HG03196 (cell line): Measurements from ENCODE around the gene SNX30.

Source experiments
- ATAC-seq: cut with Tn5 transposase; IDR thresholded peaks from one replicate; pipeline ENCODE4 v1.9.1; 2021; ENCODE audit not compliant: unreplicated experiment

The SNX30 gene

GRCh38 chr9:112751056-112751795 lies 666 bp downstream of the SNX30 start:
- peak; percentile 23 for ATAC-seq

- ATAC-seq, result no peak
Measured at GRCh38 chr9:112752334-112753125, 2.0 kb downstream of the SNX30 start.

- ATAC-seq, result no peak
Measured at GRCh38 chr9:112753725-112754124, 3.2 kb downstream of the SNX30 start.

- no peak for ATAC-seq
Measured at GRCh38 chr9:112754578-112754977, 4.0 kb downstream of the SNX30 start.

- no peak for ATAC-seq
Measured at GRCh38 chr9:112755016-112755427, 4.5 kb downstream of the SNX30 start.

GRCh38 chr9:112755675-112756074 lies 5.1 kb downstream of the SNX30 start:
- no peak for ATAC-seq

- no peak for ATAC-seq
Measured at GRCh38 chr9:112757282-112757883, 6.8 kb downstream of the SNX30 start.

GRCh38 chr9:112757940-112758339 lies 7.4 kb downstream of the SNX30 start:
- no peak for ATAC-seq

- no peak for ATAC-seq
Measured at GRCh38 chr9:112760821-112761220, 10.3 kb downstream of the SNX30 start.

GRCh38 chr9:112761912-112762655 lies 11.5 kb downstream of the SNX30 start:
- no peak for ATAC-seq

GRCh38 chr9:112762726-112763518 lies 12.4 kb downstream of the SNX30 start:
- ATAC-seq, result no peak

- no peak for ATAC-seq
Measured at GRCh38 chr9:112764344-112764743, 13.8 kb downstream of the SNX30 start.

GRCh38 chr9:112764837-112765236 lies 14.3 kb downstream of the SNX30 start:
- ATAC-seq, result no peak

GRCh38 chr9:112765281-112765680 lies 14.7 kb downstream of the SNX30 start:
- no peak for ATAC-seq

- no peak for ATAC-seq
Measured at GRCh38 chr9:112771359-112772214, 21.0 kb downstream of the SNX30 start.

GRCh38 chr9:112772215-112772509 lies 21.6 kb downstream of the SNX30 start:
- no peak for ATAC-seq

GRCh38 chr9:112772551-112772950 lies 22.0 kb downstream of the SNX30 start:
- ATAC-seq, result no peak

GRCh38 chr9:112774006-112774996 lies 23.7 kb downstream of the SNX30 start:
- ATAC-seq, result no peak

GRCh38 chr9:112777914-112778313 lies 27.4 kb downstream of the SNX30 start:
- ATAC-seq, result no peak
